HG03025 (cell line): ENCODE data around the gene CSHL1.
"Not testable (repeated sequence)": the region's sequence is repeated elsewhere in the genome, so short reads cannot be mapped to it uniquely, and the experiment has no call there.

ENCODE experiments used
- ATAC-seq: cut with Tn5 transposase; IDR thresholded peaks from one replicate; pipeline ENCODE4 v1.9.1; 2021; ENCODE audit warnings: mild to moderate bottlenecking, moderate library complexity; ENCODE audit not compliant: unreplicated experiment, low FRiP score

The CSHL1 gene

DNA sequence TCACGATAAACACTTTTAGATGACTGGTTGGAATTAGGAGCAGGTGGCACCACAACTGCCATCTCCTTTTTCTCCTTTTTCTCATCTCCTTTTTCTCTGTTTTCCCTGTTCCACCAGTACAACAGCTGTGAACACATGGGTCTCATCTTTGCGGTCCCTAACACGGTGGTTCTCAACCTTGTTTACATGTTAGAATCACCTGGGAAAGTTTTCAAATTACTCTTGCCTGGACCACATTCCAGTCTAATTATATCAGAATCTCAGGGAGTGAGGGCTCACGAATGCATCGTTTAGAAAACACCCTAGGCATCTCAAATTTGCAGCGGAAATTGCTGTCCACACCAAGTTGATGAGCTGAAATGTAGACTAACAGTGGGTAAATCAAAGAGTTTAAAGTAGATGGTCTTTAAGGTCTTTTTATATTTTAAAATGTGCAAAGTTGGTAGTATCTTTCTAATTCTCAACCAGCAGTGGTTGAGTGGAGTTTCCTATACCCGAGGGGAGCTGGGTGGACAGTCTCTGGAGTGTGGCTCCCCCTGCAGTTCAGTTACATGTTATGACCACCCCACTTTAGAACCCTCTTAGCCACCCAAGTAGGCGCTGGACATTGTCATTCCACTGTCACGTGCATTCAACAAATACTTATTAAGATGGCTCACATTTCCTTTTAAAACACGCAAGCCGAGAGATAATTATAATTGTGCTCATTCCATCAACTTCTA lies 18.6 kb downstream of the CSHL1 start:
- not testable (repeated sequence) for ATAC-seq

DNA sequence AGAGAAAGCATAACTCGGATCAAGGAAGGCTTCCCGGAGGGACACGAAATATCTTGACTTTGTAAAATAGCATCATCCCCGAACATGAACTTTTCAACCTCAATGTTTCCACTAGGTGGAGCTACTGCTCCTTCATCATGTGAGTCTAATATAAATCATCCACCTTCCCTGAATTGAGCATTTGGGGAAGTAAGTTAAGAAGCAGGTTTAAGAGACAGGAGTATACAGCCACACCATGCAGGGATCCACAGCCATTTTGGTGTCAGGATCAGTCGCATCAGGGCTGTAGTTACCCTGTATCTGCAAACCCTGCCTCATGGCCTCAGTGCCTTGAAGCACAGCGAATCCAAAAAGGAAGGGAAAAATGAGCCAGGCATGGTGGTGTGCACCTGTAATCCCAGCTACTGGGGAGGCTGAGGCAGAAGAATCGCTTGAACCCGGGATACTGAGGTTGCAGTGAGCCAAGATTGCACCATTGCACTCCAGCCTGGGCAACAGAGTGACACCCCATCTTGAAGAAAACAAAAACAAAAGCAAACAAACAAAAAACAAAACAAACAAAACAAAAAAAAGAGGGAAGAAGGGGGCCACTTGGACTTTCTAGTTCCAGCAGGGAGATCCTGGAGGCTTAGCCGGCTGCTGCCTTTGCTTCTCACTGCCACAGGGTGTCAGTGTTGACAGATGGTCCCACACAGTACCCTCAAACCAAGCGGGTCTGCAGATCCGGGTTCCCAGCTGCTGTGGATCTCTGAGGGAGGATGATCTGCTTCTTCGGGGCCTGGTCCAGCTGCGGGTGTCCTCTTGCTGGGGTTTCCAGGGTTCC lies 21.8 kb downstream of the CSHL1 start:
- not testable (repeated sequence) for ATAC-seq

DNA sequence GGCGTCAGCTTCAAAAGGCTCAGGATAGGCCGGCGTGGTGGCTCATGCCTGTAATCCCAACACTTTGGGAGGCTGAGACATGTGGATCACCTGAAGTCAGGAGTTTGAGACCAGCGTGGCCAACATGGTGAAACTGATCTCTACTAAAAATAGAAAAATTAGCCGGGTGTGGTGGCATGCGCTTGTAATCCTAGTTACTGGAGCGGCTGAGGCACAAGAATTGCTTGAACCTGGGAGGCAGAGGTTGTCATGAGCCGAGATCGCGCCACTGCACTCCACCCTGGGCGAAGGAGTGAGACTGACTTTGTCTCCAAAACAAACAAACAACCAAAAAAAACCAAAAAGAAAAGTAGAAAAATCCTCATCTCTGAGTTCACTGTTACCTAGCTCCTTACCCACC lies 25.9 kb downstream of the CSHL1 start:
- not testable (repeated sequence) for ATAC-seq

DNA sequence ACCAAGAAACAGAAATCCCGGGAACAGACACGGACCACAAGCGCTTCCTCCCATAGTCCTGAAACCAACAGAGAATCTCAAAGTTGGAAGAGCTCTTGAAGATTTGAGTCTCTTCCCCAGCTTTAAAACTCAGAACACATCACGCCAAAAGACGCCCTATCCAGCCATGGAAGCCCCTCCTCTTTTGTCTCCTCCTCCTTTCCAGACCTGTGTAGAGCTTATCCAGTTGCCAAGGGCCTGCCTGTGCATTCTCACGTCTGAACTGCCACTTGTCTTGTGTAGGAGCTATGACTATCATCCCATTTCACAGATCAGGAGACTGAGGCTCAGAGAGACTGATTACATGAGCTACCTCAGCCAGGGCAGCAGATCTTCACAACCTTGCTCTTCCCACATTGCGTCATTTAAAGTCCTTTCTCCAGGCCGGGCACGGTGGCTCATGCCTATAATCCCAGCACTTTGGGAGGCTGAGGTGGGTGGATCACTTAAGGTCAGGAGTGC lies 28.4 kb downstream of the CSHL1 start:
- ATAC-seq: not testable (repeated sequence)

DNA sequence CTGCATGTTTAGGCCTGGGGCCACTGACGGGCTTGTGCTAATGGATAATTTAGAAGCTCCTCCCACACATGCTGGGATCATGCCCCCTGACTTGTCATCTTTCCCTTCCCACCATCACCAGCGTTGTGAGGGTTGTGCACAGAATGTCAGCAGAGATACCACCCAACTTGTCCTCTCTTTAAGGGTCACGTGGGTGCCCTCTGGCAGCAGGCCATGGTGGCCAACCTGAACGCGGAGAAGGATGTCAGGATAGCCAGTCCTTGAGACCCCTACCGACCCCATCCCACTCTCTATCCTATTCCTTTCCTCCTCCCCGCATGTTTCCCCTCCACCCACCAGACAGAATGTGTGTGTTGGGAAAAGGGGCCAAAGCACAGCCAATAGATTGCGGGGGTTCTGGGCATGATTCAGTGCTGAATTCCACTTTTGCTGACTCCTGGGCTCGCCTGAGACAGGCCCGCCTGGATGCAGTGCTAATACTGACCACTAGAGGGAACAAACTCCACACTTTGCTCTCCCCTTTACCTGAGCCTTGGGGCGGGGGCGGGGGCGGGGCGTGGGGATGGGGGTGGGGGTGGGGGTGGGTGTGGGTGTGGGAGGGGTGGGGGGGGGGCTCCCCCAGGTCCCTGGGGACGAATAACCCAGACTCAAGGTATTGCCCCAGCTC lies 29.0 kb downstream of the CSHL1 start, which contains the start of gene GH2:
GH2 (minus strand) TSS at position 10 of the 667 bp plus-strand sequence. CDS start 143 bp downstream, outside the sequence.
- ATAC-seq: no peak

DNA sequence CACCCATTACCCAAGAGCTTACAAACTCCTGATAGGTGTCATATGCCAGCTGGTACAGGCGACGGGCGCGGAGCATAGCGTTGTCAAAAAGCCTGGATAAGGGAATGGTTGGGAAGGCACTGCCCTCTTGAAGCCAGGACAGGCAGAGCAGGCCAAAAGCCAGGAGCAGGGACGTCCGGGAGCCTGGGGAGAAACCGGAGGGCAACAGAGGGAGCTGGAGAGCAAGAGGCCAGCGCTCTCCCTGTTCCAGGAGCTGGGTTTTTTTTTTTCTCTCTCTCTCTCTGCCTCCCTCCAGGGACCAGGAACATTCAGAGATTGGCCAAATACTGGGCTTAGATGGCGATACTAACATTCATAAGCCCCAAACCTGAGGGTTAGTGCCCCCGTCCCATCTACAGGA lies 29.7 kb downstream of the CSHL1 start:
- ATAC-seq: not testable (repeated sequence)

DNA sequence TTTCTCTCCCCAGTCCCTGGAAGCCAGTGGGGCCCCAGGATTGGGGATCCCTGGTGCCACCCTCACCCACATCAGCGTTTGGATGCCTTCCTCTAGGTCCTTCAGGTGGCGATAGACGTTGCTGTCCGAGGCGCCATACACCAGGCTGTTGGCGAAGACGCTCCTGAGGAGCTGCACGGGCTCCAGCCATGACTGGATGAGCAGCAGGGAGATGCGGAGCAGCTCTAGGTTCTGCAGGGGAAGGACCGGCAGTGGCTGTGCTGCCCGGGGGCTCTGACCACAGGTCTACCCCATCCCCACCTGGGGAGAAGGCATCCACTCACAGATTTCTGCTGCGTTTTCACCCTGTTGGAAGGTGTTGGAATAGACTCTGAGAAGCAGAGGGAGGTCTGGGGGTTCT lies 30.4 kb downstream of the CSHL1 start:
- ATAC-seq: no peak

DNA sequence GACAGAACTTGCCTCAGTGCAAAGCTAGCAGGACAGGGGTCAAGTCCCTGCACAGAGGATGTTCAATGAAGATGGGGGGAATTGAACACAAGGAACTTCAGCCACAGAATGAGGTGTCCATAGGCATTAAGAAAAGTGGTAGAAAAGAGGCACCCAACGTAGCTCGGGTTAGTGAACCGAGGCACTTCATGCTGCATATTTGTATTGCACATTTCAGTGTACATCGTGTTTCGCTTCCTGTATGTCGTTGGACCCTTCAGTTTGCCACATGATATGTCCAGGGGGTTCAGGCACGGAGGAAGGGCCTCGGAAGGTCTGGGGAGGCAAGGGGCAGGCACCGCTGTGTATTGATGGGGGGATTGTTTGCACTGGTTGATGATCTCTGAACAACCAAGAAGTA lies 32.6 kb downstream of the CSHL1 start:
- ATAC-seq: not testable (repeated sequence)

DNA sequence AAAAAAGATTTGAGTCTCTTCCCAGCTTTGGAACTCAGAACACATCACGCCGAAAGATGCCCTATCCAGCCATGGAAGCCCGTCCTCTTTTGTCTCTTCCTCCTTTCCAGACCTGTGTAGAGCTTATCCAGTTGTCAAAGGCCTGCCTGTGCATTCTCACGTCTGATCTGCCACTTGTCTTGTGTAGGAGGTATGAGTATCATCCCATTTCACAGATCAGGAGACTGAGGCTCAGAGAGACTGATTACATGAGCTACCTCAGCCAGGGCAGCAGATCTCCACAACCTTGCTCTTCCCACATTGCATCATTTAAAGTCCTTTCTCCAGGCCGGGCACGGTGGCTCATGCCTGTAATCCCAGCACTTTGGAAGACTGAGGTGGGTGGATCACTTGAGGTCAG lies 36.4 kb downstream of the CSHL1 start:
- ATAC-seq: not testable (repeated sequence)

DNA sequence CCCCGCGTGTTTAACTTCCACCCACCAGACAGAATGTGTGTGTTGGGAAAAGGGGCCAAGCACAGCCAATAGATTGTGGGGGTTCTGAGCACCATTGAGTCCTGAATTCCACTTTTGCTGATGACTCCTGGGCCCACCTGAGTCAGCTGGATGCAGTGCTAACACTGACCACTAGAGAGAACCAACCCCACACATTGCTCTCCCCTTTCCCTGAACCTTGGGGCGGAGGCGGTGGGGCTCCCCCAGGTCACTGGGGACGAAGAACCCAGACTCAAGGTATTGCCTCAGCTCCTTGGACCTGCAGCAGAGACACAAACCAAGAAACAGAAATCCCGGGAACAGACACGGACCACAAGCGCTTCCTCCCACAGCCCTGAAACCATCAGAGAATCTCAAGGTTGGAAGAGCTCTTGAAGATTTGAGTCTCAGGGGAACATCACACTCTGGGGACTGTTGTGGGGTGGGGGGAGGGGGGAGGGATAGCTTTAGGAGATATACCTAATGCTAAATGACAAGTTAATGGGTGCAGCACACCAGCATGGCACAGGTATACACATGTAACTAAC lies 36.9 kb downstream of the CSHL1 start:
- ATAC-seq: not testable (repeated sequence)

DNA sequence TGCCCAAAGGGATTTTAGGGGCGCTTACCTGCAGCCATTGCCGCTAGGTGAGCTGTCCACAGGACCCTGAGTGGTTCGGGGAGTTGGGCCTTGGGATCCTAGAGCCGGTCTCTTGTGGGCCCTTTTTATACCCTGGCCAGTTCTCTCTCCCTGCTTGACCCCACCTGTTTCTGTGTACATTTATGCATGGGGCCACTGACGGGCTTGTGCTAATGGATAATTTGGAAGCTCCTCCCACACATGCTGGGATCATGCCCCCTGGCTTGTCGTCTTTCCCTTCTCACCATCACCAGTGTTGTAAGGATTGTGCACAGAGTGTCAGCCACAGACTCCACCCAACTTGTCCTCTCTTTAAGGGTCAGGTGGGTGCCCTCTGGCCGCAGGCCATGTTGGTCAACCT lies 37.5 kb downstream of the CSHL1 start, which contains the start of gene CSH2:
CSH2 (minus strand) TSS at position 101 of the 400 bp plus-strand sequence; CDS start at position 38, 63 bp downstream.
- ATAC-seq: not testable (repeated sequence)

DNA sequence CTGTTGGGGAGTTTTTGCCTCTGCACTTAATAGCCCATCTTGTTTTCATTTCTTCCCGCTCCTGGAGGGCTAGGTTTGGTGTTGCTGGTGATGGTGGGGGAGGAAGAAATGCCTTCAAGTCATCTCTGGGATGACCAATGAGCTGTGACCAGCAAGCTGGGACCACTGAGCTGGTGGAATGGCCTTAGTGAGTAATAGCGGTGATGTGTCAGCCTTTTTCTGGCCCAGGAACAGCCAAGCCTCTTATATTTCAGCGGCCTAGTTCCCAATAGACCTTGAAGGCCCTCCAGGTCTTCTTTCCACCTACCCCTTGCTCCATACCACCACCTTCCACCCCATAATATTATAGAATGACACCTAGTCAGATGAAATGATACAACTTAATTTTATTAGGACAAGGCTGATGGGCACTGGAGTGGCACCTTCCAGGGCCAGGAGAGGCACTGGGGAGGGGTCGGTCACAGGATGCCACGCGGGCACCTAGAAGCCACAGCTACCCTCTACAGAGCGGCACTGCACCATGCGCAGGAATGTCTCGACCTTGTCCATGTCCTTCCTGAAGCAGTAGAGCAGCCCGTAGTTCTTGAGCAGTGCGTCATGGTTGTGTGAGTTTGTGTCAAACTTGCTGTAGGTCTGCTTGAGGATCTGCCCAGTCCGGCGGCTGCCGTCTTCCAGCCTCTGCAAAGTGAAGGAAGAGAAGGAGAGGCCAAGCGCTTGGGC lies 39.3 kb downstream of the CSHL1 start:
- ATAC-seq: not testable (repeated sequence)

DNA sequence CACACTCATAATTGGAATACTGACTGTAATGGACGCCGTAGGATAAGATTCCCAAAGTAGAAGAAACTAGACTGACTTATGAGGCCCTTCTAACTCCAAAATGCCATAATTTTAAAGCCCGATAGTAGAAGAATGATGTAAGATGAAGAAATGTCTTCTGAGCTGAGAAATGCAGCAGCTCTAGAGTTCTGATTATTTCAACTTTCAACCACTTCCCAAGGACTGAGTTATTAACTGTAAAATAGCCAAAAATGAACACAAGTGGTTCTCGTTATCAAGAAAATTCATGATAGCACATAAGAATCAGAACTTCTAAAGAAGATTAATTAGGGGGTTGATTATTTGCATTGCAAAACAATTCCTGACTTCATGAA lies 40.8 kb downstream of the CSHL1 start:
- not testable (repeated sequence) for ATAC-seq

DNA sequence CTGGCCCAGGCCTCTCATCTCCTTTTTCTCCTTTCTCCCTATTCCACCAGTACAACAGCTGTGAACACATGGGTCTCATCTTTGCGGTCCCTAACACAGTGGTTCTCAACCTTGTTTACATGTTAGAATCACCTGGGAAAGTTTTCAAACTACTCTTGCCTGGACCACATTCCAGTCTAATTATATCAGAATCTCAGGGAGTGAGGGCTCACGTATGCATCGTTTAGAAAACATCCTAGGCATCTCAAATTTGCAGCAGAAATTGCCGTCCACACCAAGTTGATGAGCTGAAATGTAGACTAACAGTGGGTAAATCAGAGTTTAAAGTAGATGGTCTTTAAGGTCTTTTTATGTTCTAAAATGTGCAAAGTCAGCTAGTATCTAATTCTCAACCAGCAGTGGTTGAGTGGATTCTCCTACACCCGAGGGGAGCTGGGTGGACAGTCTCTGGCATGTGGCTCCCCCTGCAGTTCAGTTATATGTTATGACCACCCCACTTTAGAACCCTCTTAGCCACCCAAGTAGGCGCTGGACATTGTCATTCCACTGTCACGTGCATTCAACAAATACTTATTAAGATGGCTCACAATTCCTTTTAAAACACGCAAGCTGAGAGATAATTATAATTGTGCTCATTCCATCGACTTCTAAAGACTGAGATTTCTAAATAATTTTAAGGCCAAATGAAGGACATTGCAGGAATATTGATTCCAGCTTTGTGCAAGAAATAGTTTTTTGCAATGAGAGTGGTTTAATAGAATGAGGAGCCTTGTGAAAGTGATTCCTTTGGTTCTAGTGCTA lies 41.4 kb downstream of the CSHL1 start:
- ATAC-seq: not testable (repeated sequence)

DNA sequence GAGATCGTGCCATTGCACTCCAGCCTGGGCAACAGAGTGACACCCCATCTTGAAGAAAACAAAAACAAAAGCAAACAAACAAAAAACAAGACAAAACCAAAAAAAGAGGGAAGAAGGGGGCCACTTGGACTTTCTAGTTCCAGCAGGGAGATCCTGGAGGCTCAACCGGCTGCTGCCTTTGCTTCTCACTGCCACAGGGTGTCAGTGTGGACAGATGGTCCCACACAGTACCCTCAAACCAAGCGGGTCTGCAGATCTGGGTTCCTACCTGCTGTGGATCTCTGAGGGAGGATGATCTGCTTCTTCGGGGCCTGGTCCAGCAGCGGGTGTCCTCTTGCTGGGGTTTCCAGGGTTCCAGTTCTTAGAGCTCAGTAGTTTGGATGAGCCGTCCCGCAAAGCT lies 44.4 kb downstream of the CSHL1 start:
- not testable (repeated sequence) for ATAC-seq
